ENCODE results near the gene NLK.
"Not testable (repeated sequence)": the region's sequence is repeated elsewhere in the genome, so short reads cannot be mapped to it uniquely, and the experiment has no call there.

NLK gene

GRCh38 chr17:28235066-28235700, 192.7 kb downstream of the NLK start:
- not testable (repeated sequence) for DNase-seq

- DNase-seq, result not testable (repeated sequence)
Observed at GRCh38 chr17:28236033-28236653, 193.7 kb downstream of the NLK start.

GRCh38 chr17:28238547-28239270, 196.2 kb downstream of the NLK start:
- DNase-seq, result not testable (repeated sequence)

- no peak for DNase-seq
Observed at GRCh38 chr17:28239271-28239624, 196.8 kb downstream of the NLK start.

GRCh38 chr17:28240688-28241340, 198.3 kb downstream of the NLK start:
- no peak for DNase-seq

- no peak for DNase-seq
Observed at GRCh38 chr17:28242791-28243190, 200.3 kb downstream of the NLK start.

GRCh38 chr17:28243268-28243667, 200.8 kb downstream of the NLK start:
- DNase-seq, result not testable (repeated sequence)

GRCh38 chr17:28244446-28244845, 202.0 kb downstream of the NLK start:
- no peak for DNase-seq
